ENCODE measurements around the gene CAMSAP2.

- TF ChIP-seq CTCF (IDR thresholded peaks at IDR 0.05; ENCODE audit: low read length) (no peak), EZH2 (optimal IDR thresholded peaks at IDR 0.05; ENCODE audit: low read depth, low read length) (no peak)
Observed at GRCh38 chr1:200909071-200909470, 170.4 kb downstream of the CAMSAP2 start.
